Measurements from ENCODE around the gene PALLD.

The PALLD gene

DNA sequence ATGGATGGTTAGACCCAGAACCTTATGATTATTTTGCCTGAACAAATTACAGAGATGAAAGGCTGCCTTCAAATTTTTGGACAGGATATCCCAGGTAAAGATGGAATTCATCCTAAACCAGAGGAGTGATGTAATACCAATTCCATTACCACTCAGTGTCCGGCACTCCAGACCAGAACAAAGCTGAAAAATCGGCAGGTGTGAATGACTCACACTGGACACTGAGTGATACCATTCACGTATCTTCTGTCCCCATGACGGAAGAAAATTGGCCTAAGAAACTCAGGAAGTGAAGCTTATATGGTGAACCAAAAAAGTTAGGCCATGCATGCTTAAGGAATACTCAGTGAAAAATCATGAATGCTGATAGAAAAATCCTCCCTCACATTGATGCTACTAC is 34.5 kb downstream of the PALLD start:
- DNase-seq (ENCODE audit: low read depth) = no peak
- no peak overlapping the region for H3K4me3 ChIP-seq (ENCODE audit: low read depth, low read length)
- TF ChIP-seq CTCF (IDR thresholded peaks at IDR 0.05; ENCODE audit: low read depth, low read length) (no peak), MAX (IDR thresholded peaks at IDR 0.05; ENCODE audit: low read depth, low read length) (no peak), MYC (IDR thresholded peaks at IDR 0.05; ENCODE audit: low read depth, low read length) (no peak), POLR2A (IDR thresholded peaks at IDR 0.05; ENCODE audit: extremely low read depth, insufficient read length) (no peak)

DNA sequence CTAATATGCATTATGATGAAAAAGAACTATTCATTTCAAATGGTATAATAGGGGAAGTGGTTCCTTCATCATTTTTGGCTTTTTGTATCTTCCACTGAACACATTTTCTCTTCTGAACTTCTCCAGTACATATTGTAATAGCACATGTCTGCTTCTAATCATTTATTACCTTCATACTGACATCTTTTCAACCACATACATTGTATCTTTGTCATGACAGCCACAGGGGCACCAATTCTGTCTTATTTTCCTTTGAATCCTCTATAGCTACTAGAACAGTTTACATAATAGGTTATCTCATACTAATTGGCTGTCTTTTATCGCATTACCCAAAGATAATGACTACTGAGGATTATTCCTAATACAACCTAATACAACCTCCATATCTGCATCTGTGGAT is 37.7 kb downstream of the PALLD start:
- no peak overlapping the region for H3K4me3 ChIP-seq (ENCODE audit: low read depth, low read length)
- no peak for TF ChIP-seq MYC (IDR thresholded peaks at IDR 0.05; ENCODE audit: low read depth, low read length)
- no peak for TF ChIP-seq POLR2A (IDR thresholded peaks at IDR 0.05; ENCODE audit: extremely low read depth, insufficient read length)
- TF ChIP-seq MAX (IDR thresholded peaks at IDR 0.05; ENCODE audit: low read depth, low read length) = no peak
- no peak for TF ChIP-seq CTCF (IDR thresholded peaks at IDR 0.05; ENCODE audit: low read depth, low read length)

GRCh38 chr4:168535689-168536088 is 38.8 kb downstream of the PALLD start:
- TF ChIP-seq POLR2A (IDR thresholded peaks at IDR 0.05; ENCODE audit: extremely low read depth, insufficient read length) = no peak
- TF ChIP-seq CTCF (IDR thresholded peaks at IDR 0.05; ENCODE audit: low read depth, low read length) = no peak
- TF ChIP-seq MYC (IDR thresholded peaks at IDR 0.05; ENCODE audit: low read depth, low read length) = no peak
- no peak overlapping the region for H3K4me3 ChIP-seq (ENCODE audit: low read depth, low read length)
- no peak for DNase-seq (ENCODE audit: low read depth)

More for the DNA sequence above, 37.7 kb downstream of the PALLD start:
- DNase-seq (ENCODE audit: low read depth) = no peak

DNA sequence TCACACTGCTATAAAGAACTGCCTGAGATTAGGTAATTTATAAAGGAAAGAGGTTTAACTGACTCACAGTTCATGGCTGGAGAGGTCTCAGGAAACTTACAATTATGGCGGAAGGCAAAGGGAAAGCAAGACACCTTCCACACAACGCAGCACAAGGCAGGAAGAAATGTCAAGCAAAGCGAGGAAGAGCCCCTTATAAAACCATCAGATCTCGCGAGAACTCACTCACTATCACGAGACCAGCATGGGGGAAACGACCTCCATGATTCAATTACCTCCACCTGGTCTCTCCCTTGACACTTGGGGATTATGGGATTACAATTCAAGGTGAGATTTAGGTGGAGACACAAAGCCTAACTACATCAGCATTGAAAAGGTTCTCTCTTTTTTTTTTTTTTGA is 39.6 kb downstream of the PALLD start:
- no peak for DNase-seq (ENCODE audit: low read depth)
- TF ChIP-seq POLR2A (IDR thresholded peaks at IDR 0.05; ENCODE audit: extremely low read depth, insufficient read length) (no peak), MYC (IDR thresholded peaks at IDR 0.05; ENCODE audit: low read depth, low read length) (no peak), MAX (IDR thresholded peaks at IDR 0.05; ENCODE audit: low read depth, low read length) (no peak), CTCF (IDR thresholded peaks at IDR 0.05; ENCODE audit: low read depth, low read length) (no peak)
- H3K4me3 ChIP-seq (ENCODE audit: low read depth, low read length) = no peak overlapping the region

DNA sequence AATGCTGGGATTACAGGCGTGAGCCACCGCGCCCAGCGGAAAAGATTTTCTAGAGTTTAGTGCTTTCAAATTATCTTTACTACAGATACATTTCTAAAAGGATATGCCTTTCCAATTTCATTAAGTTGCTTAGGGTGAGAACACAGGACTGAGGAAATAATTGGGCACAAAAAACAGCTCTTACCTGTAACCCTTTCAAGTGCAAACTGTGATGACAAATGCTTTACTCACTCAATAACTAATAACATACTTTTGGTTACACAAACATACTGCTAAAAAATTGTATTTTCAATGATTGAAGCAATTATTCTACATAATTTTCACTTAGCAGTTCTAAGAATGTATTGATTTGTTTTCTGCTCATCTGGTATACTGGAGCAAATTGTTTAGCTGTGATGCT is 40.2 kb downstream of the PALLD start:
- no peak for DNase-seq (ENCODE audit: low read depth)
- H3K4me3 ChIP-seq (ENCODE audit: low read depth, low read length) = no peak overlapping the region
- TF ChIP-seq MAX (IDR thresholded peaks at IDR 0.05; ENCODE audit: low read depth, low read length) (no peak), POLR2A (IDR thresholded peaks at IDR 0.05; ENCODE audit: extremely low read depth, insufficient read length) (no peak), MYC (IDR thresholded peaks at IDR 0.05; ENCODE audit: low read depth, low read length) (no peak), CTCF (IDR thresholded peaks at IDR 0.05; ENCODE audit: low read depth, low read length) (no peak)

DNA sequence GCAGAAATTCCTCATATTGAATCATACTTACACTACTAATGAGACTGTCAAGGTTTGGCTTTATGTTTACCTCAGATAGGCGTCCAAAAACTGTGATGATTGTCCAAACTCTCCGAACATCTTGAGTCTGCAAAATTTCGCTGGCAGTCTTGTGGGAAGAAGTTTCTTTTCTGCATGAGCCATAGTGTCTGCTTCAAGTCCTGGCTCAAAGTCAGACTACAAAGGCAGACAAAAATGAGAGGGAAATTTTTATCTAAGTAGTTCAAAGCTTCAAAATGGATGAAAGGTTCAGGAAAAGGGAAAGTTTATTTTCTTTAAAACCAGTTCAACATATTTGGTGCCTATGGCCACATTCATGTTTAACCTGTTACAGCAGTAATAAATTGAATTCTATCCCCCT is 40.7 kb downstream of the PALLD start:
- no peak overlapping the region for H3K4me3 ChIP-seq (ENCODE audit: low read depth, low read length)
- TF ChIP-seq POLR2A (IDR thresholded peaks at IDR 0.05; ENCODE audit: extremely low read depth, insufficient read length) = no peak
- TF ChIP-seq MYC (IDR thresholded peaks at IDR 0.05; ENCODE audit: low read depth, low read length) = no peak
- no peak for TF ChIP-seq CTCF (IDR thresholded peaks at IDR 0.05; ENCODE audit: low read depth, low read length)
- no peak for TF ChIP-seq MAX (IDR thresholded peaks at IDR 0.05; ENCODE audit: low read depth, low read length)
- DNase-seq (ENCODE audit: low read depth) = no peak
